ENCODE results near the gene TCTN3. TPM values are rescaled to one million over a fixed set of nuclear protein-coding genes. Genes with fewer than 3 reads are reported as not detected.

Gene TCTN3
- total and polyA plus RNA-seq, 9 donors = 21.7 to 107 (median 34.2) TPM

GRCh38 chr10:95663496-95663895 is 30.2 kb downstream of the TCTN3 start:
- Histone ChIP-seq H3K4me3 (no peak overlapping the region), H3K4me1 (ENCODE audit: insufficient read depth) (no peaks in the 10 kb centered on the region), H3K27ac (no peak overlapping the region), H3K27me3 (no peaks in the 10 kb centered on the region), H3K9me3 (no peaks in the 10 kb centered on the region), H3K36me3 (no peaks in the 10 kb centered on the region)
- TF ChIP-seq CTCF (IDR thresholded peaks at IDR 0.05) (no peak), EP300 (IDR thresholded peaks at IDR 0.05) (no peak), POLR2A (IDR thresholded peaks at IDR 0.05) (no peak)
- WGBS, 3 donors = 3 to 23% (median 19%) methylated on average over 1 of the region's 1 CpG
- intact Hi-C loops (cut with DNase I) = no loop called here
- DNase-seq = no peak

- TF ChIP-seq CTCF (IDR thresholded peaks at IDR 0.05) (no peak), POLR2A (IDR thresholded peaks at IDR 0.05) (no peak), EP300 (IDR thresholded peaks at IDR 0.05) (no peak)
- Histone ChIP-seq H3K27ac (no peak overlapping the region), H3K4me1 (ENCODE audit: insufficient read depth) (no peaks in the 10 kb centered on the region), H3K36me3 (no peaks in the 10 kb centered on the region), H3K9me3 (no peaks in the 10 kb centered on the region), H3K27me3 (no peaks in the 10 kb centered on the region), H3K4me3 (no peak overlapping the region)
- DNase-seq = no peak
- 75 to 85% (median 76%) methylated on average over 1 of the region's 1 CpG for WGBS, 3 donors
- intact Hi-C loops (cut with DNase I) = no loop called here
Observed at GRCh38 chr10:95661818-95662217, 31.9 kb downstream of the TCTN3 start.

GRCh38 chr10:95660283-95660682 is 33.4 kb downstream of the TCTN3 start:
- Histone ChIP-seq H3K4me1 (ENCODE audit: insufficient read depth) (peaks cover 5% of the 10 kb centered on the region), H3K27me3 (no peaks in the 10 kb centered on the region), H3K27ac (no peak overlapping the region), H3K4me3 (no peak overlapping the region), H3K36me3 (no peaks in the 10 kb centered on the region), H3K9me3 (no peaks in the 10 kb centered on the region)
- no peak for DNase-seq
- intact Hi-C loops (cut with DNase I) = no loop called here
- TF ChIP-seq EP300 (IDR thresholded peaks at IDR 0.05) = no peak
- TF ChIP-seq POLR2A (IDR thresholded peaks at IDR 0.05) = no peak
- TF ChIP-seq CTCF (IDR thresholded peaks at IDR 0.05) = no peak

GRCh38 chr10:95657250-95657649 is 36.5 kb downstream of the TCTN3 start:
- H3K4me1 ChIP-seq (ENCODE audit: insufficient read depth) = peaks cover 6% of the 10 kb centered on the region
- WGBS, 3 donors = 0 to 89% (median 86%) methylated on average over 1 of the region's 1 CpG
- no peaks in the 10 kb centered on the region for H3K27me3 ChIP-seq
- no peaks in the 10 kb centered on the region for H3K9me3 ChIP-seq
- no peak for DNase-seq
- intact Hi-C loops (cut with DNase I) = no loop called here
- no peaks in the 10 kb centered on the region for H3K36me3 ChIP-seq
- peak overlapping the region; percentile 88 for H3K4me3 ChIP-seq
- no peak overlapping the region for H3K27ac ChIP-seq
- TF ChIP-seq POLR2A (IDR thresholded peaks at IDR 0.05) (no peak), EP300 (IDR thresholded peaks at IDR 0.05) (no peak), CTCF (IDR thresholded peaks at IDR 0.05) (no peak)
